Middle frontal gyrus (tissue), 1 donor: ENCODE results near the gene COL5A3.
"Not testable (repeated sequence)": the region's sequence is repeated elsewhere in the genome, so short reads cannot be mapped to it uniquely, and the experiment has no call there.

Experiments
- DNase-seq: peaks from one replicate; pipeline ENCODE4 v3.0.0-alpha.2; 2015; ENCODE audit warnings: low spot score; ENCODE audit errors: extremely low spot score

The COL5A3 gene

GRCh38 chr19:9939301-9939913, 70.9 kb downstream of the COL5A3 start:
- no peak for DNase-seq

DNA sequence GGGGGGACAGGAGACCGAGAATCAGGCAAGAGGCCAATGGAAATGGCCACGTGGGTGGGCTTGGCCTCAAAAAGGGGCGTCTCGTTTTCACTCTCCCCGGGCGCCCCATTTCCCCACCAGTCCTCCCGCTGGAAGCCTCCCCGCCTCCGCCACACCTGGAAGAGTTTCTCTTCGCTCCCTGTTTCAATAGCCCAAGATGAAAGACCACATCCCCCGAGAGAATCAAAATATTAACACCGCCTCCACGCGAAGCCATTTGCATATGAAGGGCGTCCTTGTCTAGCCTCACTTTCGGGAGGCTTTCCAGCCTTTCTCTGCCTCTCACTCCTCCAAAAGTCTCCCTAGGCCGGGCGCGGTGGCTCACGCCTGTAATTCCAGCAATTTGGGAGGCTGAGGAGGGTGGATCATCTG, 73.3 kb downstream of the COL5A3 start:
- DNase-seq, result no peak

- DNase-seq, result no peak
These were observed 73.8 kb downstream of the COL5A3 start, which contains the start of gene OLFM2 for GRCh38 chr19:9936326-9937000. OLFM2 (minus strand) TSS chr19:9936515; CDS start chr19:9936366, 149 bp downstream.

GRCh38 chr19:9935506-9936325, 74.6 kb downstream of the COL5A3 start:
- no peak for DNase-seq

DNA sequence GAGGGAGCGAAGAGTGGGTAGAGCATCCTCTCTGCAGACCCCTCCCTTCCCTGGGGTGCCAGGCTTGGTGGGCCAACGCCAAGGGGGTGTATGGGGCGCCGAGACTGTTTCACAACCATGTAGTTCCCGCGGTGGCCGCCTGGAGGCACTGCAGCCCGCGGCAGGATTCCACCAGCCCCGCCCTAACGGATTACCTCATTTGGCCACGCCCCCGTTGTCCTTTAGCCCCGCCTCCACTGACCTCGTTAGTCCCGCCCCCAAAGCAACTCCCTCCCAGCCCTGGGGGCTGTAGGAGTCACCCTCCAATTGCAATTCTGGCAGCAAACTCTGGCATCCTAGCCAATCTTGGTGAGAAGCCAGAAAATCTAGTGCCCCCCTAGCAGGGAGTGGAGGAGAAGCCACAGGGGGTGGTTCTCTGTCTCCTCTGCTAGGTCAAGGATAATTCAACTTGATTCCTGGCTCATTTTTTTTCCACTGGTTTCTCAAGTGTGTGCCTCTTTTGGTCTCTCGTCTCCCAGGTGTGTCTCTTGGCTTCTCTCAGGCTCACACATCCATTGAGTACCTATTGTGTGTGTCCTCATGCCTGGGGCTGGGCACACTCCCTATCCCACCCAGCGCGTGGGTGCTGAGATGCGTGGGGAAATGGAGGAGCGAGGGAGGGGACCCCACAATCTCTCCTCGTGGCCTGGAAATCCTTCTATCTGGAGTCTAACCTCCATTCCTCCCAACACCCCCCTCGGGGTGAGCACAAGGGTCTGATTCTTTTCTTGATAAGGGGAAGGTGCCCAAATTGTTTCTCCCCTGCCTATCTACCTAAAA, 76.0 kb downstream of the COL5A3 start:
- peak; percentile 50 for DNase-seq

- no peak for DNase-seq
These were observed 77.5 kb downstream of the COL5A3 start for GRCh38 chr19:9932835-9933234.

DNA sequence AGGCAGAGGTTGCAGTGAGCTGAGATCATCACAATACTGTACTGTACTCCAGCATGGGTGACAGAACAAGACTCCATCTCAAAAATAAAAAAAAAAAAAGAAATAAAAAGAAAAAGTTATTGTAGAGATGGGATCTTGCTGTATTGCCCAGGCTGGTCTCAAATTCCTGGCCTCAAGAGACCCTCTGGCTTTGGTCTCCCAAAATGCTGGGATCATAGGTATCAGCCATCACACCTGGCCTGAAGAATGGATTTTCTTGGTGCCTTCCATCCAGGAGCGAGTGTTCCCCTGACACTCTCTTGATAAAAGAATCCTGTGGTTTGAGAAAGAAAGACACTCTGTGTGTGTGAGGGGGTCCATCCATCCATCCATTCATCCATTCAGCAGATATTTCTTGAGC, 78.7 kb downstream of the COL5A3 start:
- no peak for DNase-seq

GRCh38 chr19:9923440-9923839, 86.9 kb downstream of the COL5A3 start:
- no peak for DNase-seq

- not testable (repeated sequence) for DNase-seq
These were observed 87.4 kb downstream of the COL5A3 start for GRCh38 chr19:9922782-9923379.

DNA sequence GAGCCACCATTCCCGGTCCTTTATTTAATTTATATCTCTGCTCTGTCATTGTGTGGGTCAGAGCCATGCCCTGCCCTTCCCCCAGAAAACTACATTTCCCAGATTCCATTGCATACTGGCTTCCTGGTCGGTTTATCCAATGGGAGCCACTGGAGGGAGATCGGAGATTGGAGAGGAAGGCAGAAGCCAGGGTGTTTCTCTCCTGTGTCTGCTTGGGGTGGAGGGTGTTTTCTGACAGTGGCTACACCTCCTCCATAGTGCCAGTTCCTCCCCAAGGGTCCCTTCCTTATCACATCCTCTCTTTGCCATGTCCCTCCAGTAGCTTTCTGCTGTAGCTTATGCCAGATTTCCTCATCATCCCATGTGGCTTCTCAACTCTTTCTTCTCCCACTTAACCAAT, 93.0 kb downstream of the COL5A3 start:
- no peak for DNase-seq

- no peak for DNase-seq
These were observed 93.6 kb downstream of the COL5A3 start for GRCh38 chr19:9916719-9917118.

DNA sequence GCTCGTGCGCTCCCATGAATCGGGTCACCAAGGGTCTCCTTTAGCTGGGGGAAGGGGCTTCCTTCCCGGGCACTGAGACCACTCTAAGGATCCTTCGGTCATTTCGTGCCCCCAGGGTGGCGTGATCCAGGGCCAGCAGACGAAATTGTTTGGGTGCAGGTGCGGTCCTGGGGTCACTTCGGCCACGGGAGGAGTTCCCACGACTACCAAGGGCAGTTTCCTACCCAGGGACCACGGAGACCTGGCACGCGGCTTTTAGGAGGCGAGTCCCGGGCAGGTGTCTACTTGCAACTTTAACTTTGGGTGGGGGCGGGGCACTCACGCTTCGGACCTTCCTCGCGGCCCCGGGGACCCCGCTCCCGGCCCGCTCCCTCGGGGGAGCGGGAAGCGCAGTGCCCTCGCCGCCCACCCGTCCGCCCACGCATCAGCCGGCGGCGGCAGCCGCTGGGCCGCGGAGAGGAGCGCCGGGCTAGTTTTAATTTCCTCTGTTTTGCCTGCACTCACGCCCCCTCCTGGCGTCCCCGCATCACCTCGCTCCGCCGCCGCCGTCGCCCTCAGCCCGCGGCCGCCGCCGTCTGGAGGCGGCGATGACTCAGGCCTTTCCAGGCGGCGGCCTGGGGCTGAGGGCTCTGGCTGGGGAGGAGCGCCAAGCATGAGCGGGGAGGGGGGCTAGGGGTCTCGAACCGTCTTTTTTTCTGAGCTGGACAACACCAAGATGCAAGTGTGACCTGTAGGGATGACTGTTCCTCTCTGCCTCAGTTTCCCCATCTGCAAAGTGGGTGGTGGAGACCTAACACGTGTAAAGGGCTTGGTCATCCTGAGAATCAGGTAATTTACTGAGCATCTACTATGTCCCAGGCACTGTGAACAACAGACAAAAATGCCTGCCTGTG, 95.7 kb downstream of the COL5A3 start:
- no peak for DNase-seq

- DNase-seq, result no peak
These were observed 96.3 kb downstream of the COL5A3 start for GRCh38 chr19:9914001-9914314.

DNA sequence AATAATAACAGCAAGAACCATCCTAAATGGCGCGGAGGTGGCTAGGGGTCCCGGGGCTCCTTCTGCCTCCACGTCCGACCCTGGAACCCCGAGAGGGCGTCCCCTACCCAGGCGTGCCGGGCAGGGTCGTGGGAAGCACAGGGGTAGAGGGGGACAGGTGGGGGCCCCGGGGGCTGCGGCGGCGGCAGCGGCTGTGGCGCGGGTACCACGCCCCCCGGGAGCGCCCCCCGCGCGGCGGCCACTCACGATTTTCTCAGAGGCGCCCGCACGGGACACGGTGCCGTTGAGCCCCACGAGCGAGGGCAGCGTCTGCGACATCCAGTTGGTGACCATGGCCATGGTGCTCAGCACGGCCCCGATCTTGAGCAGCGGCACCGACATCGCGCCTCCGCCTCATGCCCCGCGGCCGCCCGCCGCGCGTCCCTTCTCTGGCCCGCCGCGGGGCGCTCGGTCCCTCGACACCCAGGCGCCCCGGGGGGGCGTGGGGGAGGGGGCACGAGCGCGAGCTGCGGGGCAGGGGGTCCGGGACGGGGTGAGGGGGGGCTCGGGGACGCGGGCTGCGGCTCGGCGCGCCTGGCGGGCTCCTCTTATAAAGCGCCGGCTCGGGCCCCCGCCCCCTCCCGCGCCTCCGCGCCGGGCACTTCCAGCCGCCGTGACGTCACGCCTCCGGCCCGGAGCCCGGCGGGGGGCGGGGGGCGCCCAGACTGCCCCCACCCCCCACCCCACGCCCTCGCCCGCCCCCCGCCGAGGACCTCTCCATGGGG, 96.9 kb downstream of the COL5A3 start:
- no peak for DNase-seq

GRCh38 chr19:9912551-9913236, 97.6 kb downstream of the COL5A3 start:
- no peak for DNase-seq

- DNase-seq, result no peak
These were observed 98.6 kb downstream of the COL5A3 start for GRCh38 chr19:9911524-9912185.

DNA sequence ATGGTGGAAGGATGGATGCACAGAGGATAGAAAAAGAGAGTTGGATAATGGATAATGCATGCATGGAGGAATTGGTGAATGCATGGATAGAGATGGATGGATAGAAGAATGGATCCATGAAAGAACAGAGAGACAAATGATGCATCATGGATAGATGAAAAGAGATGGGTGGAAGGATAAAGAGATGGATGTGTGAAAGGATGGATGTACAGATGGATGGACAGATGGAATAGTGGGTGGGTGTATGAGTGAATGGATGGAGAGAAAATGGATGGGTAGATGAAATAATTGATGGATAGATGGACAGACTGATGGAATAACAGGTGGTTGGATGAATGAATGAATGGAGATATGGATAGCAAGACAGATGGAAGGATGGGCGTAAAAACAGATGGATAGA, 99.7 kb downstream of the COL5A3 start:
- DNase-seq, result no peak
